WTC11 (cell line): ENCODE results near the gene WDR18. TPM values are rescaled to one million over a fixed set of nuclear protein-coding genes. Genes with fewer than 3 reads are reported as not detected.
A peak's percentile ranks its signal among the peaks of the same experiment; 100 is the strongest.

ENCODE experiments used
- ATAC-seq: fragments of 200-7000 bp; cut with Tn5 transposase; 2 replicates; pipeline ENCODE4 v1.10.0; 2021; ENCODE audit warnings: mild to moderate bottlenecking, moderate library complexity
- CTCF ChIA-PET: fragments of 300-600 bp; sonication (Branson Sonifier 250); formaldehyde crosslinking; loops from one replicate; lab custom pipeline; 2021; ENCODE audit warnings: antibody characterized with exemption; lab: Charles Lee
- POLR2A ChIA-PET: fragments of 350-600 bp; sonication (Branson Sonifier 250); formaldehyde crosslinking; loops from one replicate; lab custom pipeline; 2021; ENCODE audit warnings: antibody characterized with exemption; lab: Charles Lee
- DNase-seq: peaks from one replicate; pipeline ENCODE4 v3.0.0; 2021; ENCODE audit warnings: low spot score
- H3K27ac Mint-ChIP-seq: 2 replicates; pipeline ENCODE4 v1.8.0; 2021; ENCODE audit warnings: mixed read lengths
- H3K27me3 Mint-ChIP-seq: 2 replicates; pipeline ENCODE4 v1.8.0; 2021; ENCODE audit warnings: low read depth, mild to moderate bottlenecking, moderate library complexity, mixed read lengths
- H3K36me3 Mint-ChIP-seq: 2 replicates; pipeline ENCODE4 v1.8.0; 2021; ENCODE audit warnings: mixed read lengths
- H3K4me1 Mint-ChIP-seq: 2 replicates; pipeline ENCODE4 v1.8.0; 2022; ENCODE audit warnings: mixed read lengths
- H3K4me3 Mint-ChIP-seq: 2 replicates; pipeline ENCODE4 v1.8.0; 2021; ENCODE audit warnings: mild to moderate bottlenecking, moderate library complexity, mixed read lengths
- H3K9me3 Mint-ChIP-seq: 2 replicates; pipeline ENCODE4 v1.8.0; 2021; ENCODE audit warnings: mixed read lengths
- EMX1 ChIP-seq: fragments of 250-450 bp; sonication (Bioruptor Pico); IDR thresholded peaks from 2 replicates; pipeline ENCODE4 v1.8.0; 2021; ENCODE audit warnings: mild to moderate bottlenecking
- ERG ChIP-seq: fragments of 250-450 bp; sonication (Bioruptor Pico); IDR thresholded peaks from 2 replicates; pipeline ENCODE4 v1.8.0; 2021; ENCODE audit warnings: mild to moderate bottlenecking
- ESRRA ChIP-seq: sonication (generic); formaldehyde crosslinking; IDR thresholded peaks from 2 replicates; pipeline ENCODE4 v1.8.1; 2022; ENCODE audit warnings: mild to moderate bottlenecking, missing genetic modification reagents, borderline replicate concordance
- FOXK1 ChIP-seq: sonication (generic); formaldehyde crosslinking; IDR thresholded peaks from 2 replicates; pipeline ENCODE4 v1.8.0; 2022; ENCODE audit warnings: mild to moderate bottlenecking, moderate library complexity, missing genetic modification reagents
- GRHL2 ChIP-seq: fragments of 250-450 bp; sonication (Bioruptor Pico); IDR thresholded peaks from 2 replicates; pipeline ENCODE4 v1.8.0; 2022; ENCODE audit warnings: mild to moderate bottlenecking, moderate library complexity; ENCODE audit not compliant: insufficient replicate concordance, severe bottlenecking
- GTF2I ChIP-seq: fragments of 250-450 bp; sonication (Bioruptor Pico); conservative IDR thresholded peaks from 2 replicates; pipeline ENCODE4 v1.4.0; 2021; ENCODE audit warnings: mild to moderate bottlenecking
- MAX ChIP-seq: sonication (generic); formaldehyde crosslinking; IDR thresholded peaks from 2 replicates; pipeline ENCODE4 v1.8.0; 2022; ENCODE audit warnings: mild to moderate bottlenecking, missing genetic modification reagents
- RELA ChIP-seq: sonication (generic); formaldehyde crosslinking; IDR thresholded peaks from 2 replicates; pipeline ENCODE4 v1.8.1; 2022; ENCODE audit warnings: missing genetic modification reagents, mild to moderate bottlenecking, borderline replicate concordance
- SMAD3 ChIP-seq: sonication (generic); formaldehyde crosslinking; IDR thresholded peaks from 2 replicates; pipeline ENCODE4 v1.8.0; 2022; ENCODE audit warnings: missing genetic modification reagents, mild to moderate bottlenecking, borderline replicate concordance
- ZBTB43 ChIP-seq: sonication (generic); formaldehyde crosslinking; IDR thresholded peaks from 2 replicates; pipeline ENCODE4 v1.8.1; 2023; ENCODE audit warnings: mild to moderate bottlenecking, missing genetic modification reagents
- ZNF232 ChIP-seq: sonication (generic); formaldehyde crosslinking; IDR thresholded peaks from 2 replicates; pipeline ENCODE4 v1.8.0; 2022; ENCODE audit warnings: mild to moderate bottlenecking, missing genetic modification reagents
- total RNA-seq: library from RNA; stranded (reverse); gene quantifications from 3 replicates; pipeline ENCODE4 v1.2.3, GENCODE V29; 2021
- TF ChIP-seq, protein P1 (sequence below): fragments of 250-450 bp; sonication (Bioruptor Pico); IDR thresholded peaks from 2 replicates; pipeline ENCODE4 v1.9.0; 2021; ENCODE audit warnings: mild to moderate bottlenecking
- TF ChIP-seq, protein P2 (sequence below): sonication (generic); formaldehyde crosslinking; IDR thresholded peaks from 2 replicates; pipeline ENCODE4 v1.8.1; 2023; ENCODE audit warnings: mild to moderate bottlenecking, missing genetic modification reagents, borderline replicate concordance
- TF ChIP-seq, protein P3 (sequence below): sonication (generic); formaldehyde crosslinking; IDR thresholded peaks from 2 replicates; pipeline ENCODE4 v1.8.0; 2023; ENCODE audit warnings: missing genetic modification reagents, mild to moderate bottlenecking, borderline replicate concordance

Gene WDR18
- total RNA-seq, 1 experiment from 2014 or later, result 140 TPM

- TF ChIP-seq, protein P1, sequence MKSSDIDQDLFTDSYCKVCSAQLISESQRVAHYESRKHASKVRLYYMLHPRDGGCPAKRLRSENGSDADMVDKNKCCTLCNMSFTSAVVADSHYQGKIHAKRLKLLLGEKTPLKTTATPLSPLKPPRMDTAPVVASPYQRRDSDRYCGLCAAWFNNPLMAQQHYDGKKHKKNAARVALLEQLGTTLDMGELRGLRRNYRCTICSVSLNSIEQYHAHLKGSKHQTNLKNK, result no peak
- peak; percentile 80; the same call in 1 of the 2 replicates for TF ChIP-seq ESRRA
- ATAC-seq (no peak; the same call in 1 of the 2 replicates), DNase-seq (no peak)
- no peak overlapping the region; the same call in none of the 2 replicates for H3K4me3 Mint-ChIP-seq
- ChIA-PET CTCF (no interaction called here), POLR2A (no interaction called here)
- H3K9me3 Mint-ChIP-seq, result no peaks in the 10 kb centered on the region
- H3K27me3 Mint-ChIP-seq, result no peaks in the 10 kb centered on the region
- H3K4me1 Mint-ChIP-seq, result peaks cover 27% of the 10 kb centered on the region
- H3K27ac Mint-ChIP-seq, result peak overlapping the region; percentile 78; the same call in 1 of the 2 replicates
- no peaks in the 10 kb centered on the region for H3K36me3 Mint-ChIP-seq
Measured at GRCh38 chr19:952680-953444, 31.3 kb upstream of the WDR18 start.

DNA sequence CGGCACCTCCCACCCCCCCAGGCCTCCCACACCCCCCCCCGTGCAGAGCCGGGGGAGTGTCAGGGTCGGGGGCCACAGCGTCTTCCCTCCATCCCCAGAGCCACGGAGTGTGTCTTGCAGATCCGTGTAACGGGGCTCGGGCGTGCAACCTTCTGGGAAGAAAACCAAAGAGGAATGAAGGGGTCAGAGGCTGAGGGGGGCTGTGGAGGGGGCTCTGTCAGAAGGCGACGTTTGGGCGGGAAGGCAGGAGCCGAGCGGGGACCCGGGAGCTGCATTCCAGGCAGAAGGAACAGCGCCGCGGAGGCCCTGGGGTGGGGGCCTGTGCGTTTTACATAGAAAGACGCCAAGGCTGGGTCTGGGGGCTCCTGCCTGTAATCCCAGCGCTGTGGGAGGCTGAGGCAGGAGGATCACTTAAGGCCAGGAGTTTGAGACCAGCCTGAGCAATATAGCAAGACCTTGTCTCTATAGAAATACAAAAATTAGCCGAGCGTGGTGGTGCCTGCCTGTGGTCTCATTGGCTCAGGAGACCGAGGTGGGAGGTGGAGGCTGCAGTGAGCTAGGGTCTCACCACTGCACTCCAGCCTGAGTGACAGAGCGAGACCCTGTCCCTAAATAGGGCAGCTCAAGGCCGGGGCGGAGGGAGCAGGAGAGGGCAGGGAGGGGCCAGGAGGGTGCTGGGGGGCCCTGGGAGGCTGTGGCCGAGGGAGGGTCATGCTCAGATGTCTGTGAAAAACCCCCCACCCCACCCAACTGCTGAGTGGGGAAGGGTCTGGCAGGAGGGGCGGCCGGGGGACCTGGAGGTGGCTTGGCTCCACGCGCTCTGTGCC, 30.5 kb upstream of the WDR18 start:
- 0 out of 2 replicates have a peak, but pooled peaks have one; percentile 12 for TF ChIP-seq GTF2I (CRISPR knock-in tag)
- TF ChIP-seq, protein P2, sequence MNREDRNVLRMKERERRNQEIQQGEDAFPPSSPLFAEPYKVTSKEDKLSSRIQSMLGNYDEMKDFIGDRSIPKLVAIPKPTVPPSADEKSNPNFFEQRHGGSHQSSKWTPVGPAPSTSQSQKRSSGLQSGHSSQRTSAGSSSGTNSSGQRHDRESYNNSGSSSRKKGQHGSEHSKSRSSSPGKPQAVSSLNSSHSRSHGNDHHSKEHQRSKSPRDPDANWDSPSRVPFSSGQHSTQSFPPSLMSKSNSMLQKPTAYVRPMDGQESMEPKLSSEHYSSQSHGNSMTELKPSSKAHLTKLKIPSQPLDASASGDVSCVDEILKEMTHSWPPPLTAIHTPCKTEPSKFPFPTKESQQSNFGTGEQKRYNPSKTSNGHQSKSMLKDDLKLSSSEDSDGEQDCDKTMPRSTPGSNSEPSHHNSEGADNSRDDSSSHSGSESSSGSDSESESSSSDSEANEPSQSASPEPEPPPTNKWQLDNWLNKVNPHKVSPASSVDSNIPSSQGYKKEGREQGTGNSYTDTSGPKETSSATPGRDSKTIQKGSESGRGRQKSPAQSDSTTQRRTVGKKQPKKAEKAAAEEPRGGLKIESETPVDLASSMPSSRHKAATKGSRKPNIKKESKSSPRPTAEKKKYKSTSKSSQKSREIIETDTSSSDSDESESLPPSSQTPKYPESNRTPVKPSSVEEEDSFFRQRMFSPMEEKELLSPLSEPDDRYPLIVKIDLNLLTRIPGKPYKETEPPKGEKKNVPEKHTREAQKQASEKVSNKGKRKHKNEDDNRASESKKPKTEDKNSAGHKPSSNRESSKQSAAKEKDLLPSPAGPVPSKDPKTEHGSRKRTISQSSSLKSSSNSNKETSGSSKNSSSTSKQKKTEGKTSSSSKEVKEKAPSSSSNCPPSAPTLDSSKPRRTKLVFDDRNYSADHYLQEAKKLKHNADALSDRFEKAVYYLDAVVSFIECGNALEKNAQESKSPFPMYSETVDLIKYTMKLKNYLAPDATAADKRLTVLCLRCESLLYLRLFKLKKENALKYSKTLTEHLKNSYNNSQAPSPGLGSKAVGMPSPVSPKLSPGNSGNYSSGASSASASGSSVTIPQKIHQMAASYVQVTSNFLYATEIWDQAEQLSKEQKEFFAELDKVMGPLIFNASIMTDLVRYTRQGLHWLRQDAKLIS, result no peak
- TF ChIP-seq, all 79 proteins: peak for 1
- no peaks in the 10 kb centered on the region for H3K27me3 Mint-ChIP-seq
- H3K36me3 Mint-ChIP-seq, result no peaks in the 10 kb centered on the region
- CTCF ChIA-PET, result interaction anchor here (1.6 kb wide), 1 partner anchor 17 kb away, joined by 4 read pairs; no protein-coding TSS in a partner anchor
- peak overlapping the region; percentile 70; the same call in 1 of the 2 replicates for H3K27ac Mint-ChIP-seq
- peaks cover 27% of the 10 kb centered on the region for H3K4me1 Mint-ChIP-seq
- ATAC-seq (peak; percentile 31), DNase-seq (peak; percentile 49)
- no peaks in the 10 kb centered on the region for H3K9me3 Mint-ChIP-seq
- peak overlapping the region; percentile 41 for H3K4me3 Mint-ChIP-seq
- POLR2A ChIA-PET, result no interaction called here

DNA sequence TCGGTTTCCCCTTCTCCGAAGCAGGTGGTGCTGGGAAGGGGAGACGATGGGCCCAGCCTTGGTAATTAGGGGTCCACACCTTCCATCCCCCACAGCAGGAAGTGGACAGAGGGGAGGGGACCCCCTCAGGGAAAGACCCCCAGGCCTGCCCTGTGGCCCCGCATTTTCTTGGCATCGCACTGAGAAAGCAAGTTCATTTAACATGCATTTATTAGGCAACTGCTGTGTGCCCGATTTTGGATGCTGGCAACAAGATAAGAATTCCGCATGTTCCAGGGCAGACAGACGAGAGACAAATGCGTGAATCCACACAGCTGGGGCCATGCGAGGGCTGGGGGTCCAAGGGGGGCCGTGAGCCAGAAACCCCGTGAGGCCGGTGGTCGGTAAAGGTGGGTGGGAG, 29.9 kb upstream of the WDR18 start:
- peaks cover 27% of the 10 kb centered on the region for H3K4me1 Mint-ChIP-seq
- ATAC-seq, result no peak
- no peaks in the 10 kb centered on the region for H3K27me3 Mint-ChIP-seq
- H3K36me3 Mint-ChIP-seq, result peaks cover 2% of the 10 kb centered on the region; the same call in 1 of the 2 replicates
- no peak overlapping the region for H3K4me3 Mint-ChIP-seq
- TF ChIP-seq SMAD3 (CRISPR knock-in tag) (no peak), EMX1 (CRISPR knock-in tag) (no peak), ZNF232 (CRISPR knock-in tag) (no peak), FOXK1 (CRISPR knock-in tag) (no peak), GRHL2 (no peak), RELA (CRISPR knock-in tag) (no peak), ZBTB43 (CRISPR knock-in tag) (no peak), ERG (CRISPR knock-in tag) (no peak), MAX (CRISPR knock-in tag) (no peak)
- TF ChIP-seq, protein P3, sequence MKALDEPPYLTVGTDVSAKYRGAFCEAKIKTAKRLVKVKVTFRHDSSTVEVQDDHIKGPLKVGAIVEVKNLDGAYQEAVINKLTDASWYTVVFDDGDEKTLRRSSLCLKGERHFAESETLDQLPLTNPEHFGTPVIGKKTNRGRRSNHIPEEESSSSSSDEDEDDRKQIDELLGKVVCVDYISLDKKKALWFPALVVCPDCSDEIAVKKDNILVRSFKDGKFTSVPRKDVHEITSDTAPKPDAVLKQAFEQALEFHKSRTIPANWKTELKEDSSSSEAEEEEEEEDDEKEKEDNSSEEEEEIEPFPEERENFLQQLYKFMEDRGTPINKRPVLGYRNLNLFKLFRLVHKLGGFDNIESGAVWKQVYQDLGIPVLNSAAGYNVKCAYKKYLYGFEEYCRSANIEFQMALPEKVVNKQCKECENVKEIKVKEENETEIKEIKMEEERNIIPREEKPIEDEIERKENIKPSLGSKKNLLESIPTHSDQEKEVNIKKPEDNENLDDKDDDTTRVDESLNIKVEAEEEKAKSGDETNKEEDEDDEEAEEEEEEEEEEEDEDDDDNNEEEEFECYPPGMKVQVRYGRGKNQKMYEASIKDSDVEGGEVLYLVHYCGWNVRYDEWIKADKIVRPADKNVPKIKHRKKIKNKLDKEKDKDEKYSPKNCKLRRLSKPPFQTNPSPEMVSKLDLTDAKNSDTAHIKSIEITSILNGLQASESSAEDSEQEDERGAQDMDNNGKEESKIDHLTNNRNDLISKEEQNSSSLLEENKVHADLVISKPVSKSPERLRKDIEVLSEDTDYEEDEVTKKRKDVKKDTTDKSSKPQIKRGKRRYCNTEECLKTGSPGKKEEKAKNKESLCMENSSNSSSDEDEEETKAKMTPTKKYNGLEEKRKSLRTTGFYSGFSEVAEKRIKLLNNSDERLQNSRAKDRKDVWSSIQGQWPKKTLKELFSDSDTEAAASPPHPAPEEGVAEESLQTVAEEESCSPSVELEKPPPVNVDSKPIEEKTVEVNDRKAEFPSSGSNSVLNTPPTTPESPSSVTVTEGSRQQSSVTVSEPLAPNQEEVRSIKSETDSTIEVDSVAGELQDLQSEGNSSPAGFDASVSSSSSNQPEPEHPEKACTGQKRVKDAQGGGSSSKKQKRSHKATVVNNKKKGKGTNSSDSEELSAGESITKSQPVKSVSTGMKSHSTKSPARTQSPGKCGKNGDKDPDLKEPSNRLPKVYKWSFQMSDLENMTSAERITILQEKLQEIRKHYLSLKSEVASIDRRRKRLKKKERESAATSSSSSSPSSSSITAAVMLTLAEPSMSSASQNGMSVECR (CRISPR knock-in tag), result no peak
- peak overlapping the region; percentile 60; the same call in 1 of the 2 replicates for H3K27ac Mint-ChIP-seq
- no peaks in the 10 kb centered on the region for H3K9me3 Mint-ChIP-seq
- ChIA-PET POLR2A (no interaction called here), CTCF (interaction anchor here (1.6 kb wide), 1 partner anchor 17 kb away, joined by 4 read pairs; no protein-coding TSS in a partner anchor)
- no peak for DNase-seq
